WTC11 (cell line): ENCODE results near the gene SKAP2. TPM values are rescaled to one million over a fixed set of nuclear protein-coding genes. Genes with fewer than 3 reads are reported as not detected.

Experiments
- ATAC-seq: fragments of 200-7000 bp; cut with Tn5 transposase; 2 replicates; pipeline ENCODE4 v1.10.0; 2021; ENCODE audit warnings: mild to moderate bottlenecking, moderate library complexity
- CTCF ChIA-PET: fragments of 300-600 bp; sonication (Branson Sonifier 250); formaldehyde crosslinking; loops from one replicate; lab custom pipeline; 2021; ENCODE audit warnings: antibody characterized with exemption; lab: Charles Lee
- POLR2A ChIA-PET: fragments of 350-600 bp; sonication (Branson Sonifier 250); formaldehyde crosslinking; loops from one replicate; lab custom pipeline; 2021; ENCODE audit warnings: antibody characterized with exemption; lab: Charles Lee
- DNase-seq: peaks from one replicate; pipeline ENCODE4 v3.0.0; 2021; ENCODE audit warnings: low spot score
- H3K27ac Mint-ChIP-seq: 2 replicates; pipeline ENCODE4 v1.8.0; 2021; ENCODE audit warnings: mixed read lengths
- H3K27me3 Mint-ChIP-seq: 2 replicates; pipeline ENCODE4 v1.8.0; 2021; ENCODE audit warnings: low read depth, mild to moderate bottlenecking, moderate library complexity, mixed read lengths
- H3K36me3 Mint-ChIP-seq: 2 replicates; pipeline ENCODE4 v1.8.0; 2021; ENCODE audit warnings: mixed read lengths
- H3K4me1 Mint-ChIP-seq: 2 replicates; pipeline ENCODE4 v1.8.0; 2022; ENCODE audit warnings: mixed read lengths
- H3K4me3 Mint-ChIP-seq: 2 replicates; pipeline ENCODE4 v1.8.0; 2021; ENCODE audit warnings: mild to moderate bottlenecking, moderate library complexity, mixed read lengths
- H3K9me3 Mint-ChIP-seq: 2 replicates; pipeline ENCODE4 v1.8.0; 2021; ENCODE audit warnings: mixed read lengths
- CBFB ChIP-seq: sonication (generic); formaldehyde crosslinking; IDR thresholded peaks from 2 replicates; pipeline ENCODE4 v1.8.1; 2022; ENCODE audit warnings: mild to moderate bottlenecking, low read depth, missing genetic modification reagents
- CREB1 ChIP-seq: sonication (generic); formaldehyde crosslinking; IDR thresholded peaks from 2 replicates; pipeline ENCODE4 v1.8.0; 2023; ENCODE audit warnings: mild to moderate bottlenecking, missing genetic modification reagents
- CREM ChIP-seq: sonication (generic); formaldehyde crosslinking; IDR thresholded peaks from 2 replicates; pipeline ENCODE4 v1.8.1; 2022; ENCODE audit warnings: mild to moderate bottlenecking, missing genetic modification reagents, moderate library complexity
- FOXJ3 ChIP-seq: sonication (generic); formaldehyde crosslinking; IDR thresholded peaks from 2 replicates; pipeline ENCODE4 v1.9.0; 2021; ENCODE audit warnings: missing genetic modification reagents, mild to moderate bottlenecking, borderline replicate concordance
- FOXP1 ChIP-seq: sonication (generic); formaldehyde crosslinking; IDR thresholded peaks from 2 replicates; pipeline ENCODE4 v1.8.0; 2022; ENCODE audit warnings: missing genetic modification reagents, mild to moderate bottlenecking, moderate library complexity, borderline replicate concordance
- IRF2 ChIP-seq: sonication (generic); formaldehyde crosslinking; IDR thresholded peaks from 2 replicates; pipeline ENCODE4 v1.8.0; 2022; ENCODE audit warnings: low read depth, missing genetic modification reagents, borderline replicate concordance
- KAT7 ChIP-seq: sonication (generic); formaldehyde crosslinking; IDR thresholded peaks from 2 replicates; pipeline ENCODE4 v1.8.1; 2023; ENCODE audit warnings: missing genetic modification reagents, mild to moderate bottlenecking, borderline replicate concordance
- MXD4 ChIP-seq: fragments of 250-450 bp; sonication (Bioruptor Pico); IDR thresholded peaks from 2 replicates; pipeline ENCODE4 v1.8.0; 2021; ENCODE audit warnings: mild to moderate bottlenecking, moderate library complexity, borderline replicate concordance
- MYBL2 ChIP-seq: sonication (generic); formaldehyde crosslinking; IDR thresholded peaks from 2 replicates; pipeline ENCODE4 v1.8.1; 2023; ENCODE audit warnings: mild to moderate bottlenecking, moderate library complexity, missing genetic modification reagents
- NFATC4 ChIP-seq: fragments of 250-450 bp; sonication (Bioruptor Pico); IDR thresholded peaks from 2 replicates; pipeline ENCODE4 v1.9.0; 2021; ENCODE audit warnings: mild to moderate bottlenecking
- NFYB ChIP-seq: sonication (generic); formaldehyde crosslinking; conservative IDR thresholded peaks from 2 replicates; pipeline ENCODE4 v1.8.0; 2022; ENCODE audit warnings: low read depth, missing genetic modification reagents
- NR2C2 ChIP-seq: sonication (generic); formaldehyde crosslinking; IDR thresholded peaks from 2 replicates; pipeline ENCODE4 v1.8.0; 2022; ENCODE audit warnings: mild to moderate bottlenecking, missing genetic modification reagents
- PRRX2 ChIP-seq: fragments of 250-450 bp; sonication (Bioruptor Pico); IDR thresholded peaks from 2 replicates; pipeline ENCODE4 v1.8.0; 2021; ENCODE audit warnings: mild to moderate bottlenecking
- SMAD3 ChIP-seq: sonication (generic); formaldehyde crosslinking; IDR thresholded peaks from 2 replicates; pipeline ENCODE4 v1.8.0; 2022; ENCODE audit warnings: missing genetic modification reagents, mild to moderate bottlenecking, borderline replicate concordance
- SMAD4 ChIP-seq: sonication (generic); formaldehyde crosslinking; IDR thresholded peaks from 2 replicates; pipeline ENCODE4 v1.8.0; 2022; ENCODE audit warnings: mild to moderate bottlenecking, missing genetic modification reagents
- TEAD4 ChIP-seq: sonication (generic); formaldehyde crosslinking; IDR thresholded peaks from 2 replicates; pipeline ENCODE4 v1.8.0; 2022; ENCODE audit warnings: mild to moderate bottlenecking, missing genetic modification reagents
- ZNF396 ChIP-seq: fragments of 250-450 bp; sonication (Bioruptor Pico); IDR thresholded peaks from 2 replicates; pipeline ENCODE4 v1.8.0; 2021; ENCODE audit warnings: mild to moderate bottlenecking, moderate library complexity, borderline replicate concordance
- total RNA-seq: library from RNA; stranded (reverse); gene quantifications from 3 replicates; pipeline ENCODE4 v1.2.3, GENCODE V29; 2021
- TF ChIP-seq, protein P1 (sequence below): sonication (generic); formaldehyde crosslinking; IDR thresholded peaks from 2 replicates; pipeline ENCODE4 v1.8.0; 2022; ENCODE audit warnings: mild to moderate bottlenecking, missing genetic modification reagents
- TF ChIP-seq, protein P2 (sequence below): sonication (generic); formaldehyde crosslinking; conservative IDR thresholded peaks from 2 replicates; pipeline ENCODE4 v1.8.1; 2022; ENCODE audit warnings: mild to moderate bottlenecking, missing genetic modification reagents
- TF ChIP-seq, protein P3 (sequence below): sonication (generic); formaldehyde crosslinking; conservative IDR thresholded peaks from 2 replicates; pipeline ENCODE4 v1.8.1; 2023; ENCODE audit warnings: mild to moderate bottlenecking, low read depth, missing genetic modification reagents, moderate library complexity
- TF ChIP-seq, protein P4 (sequence below): sonication (generic); formaldehyde crosslinking; IDR thresholded peaks from 2 replicates; pipeline ENCODE4 v1.8.0; 2023; ENCODE audit warnings: mild to moderate bottlenecking, missing genetic modification reagents
- TF ChIP-seq, protein P5 (sequence below): sonication (generic); formaldehyde crosslinking; IDR thresholded peaks from 2 replicates; pipeline ENCODE4 v1.8.1; 2022; ENCODE audit warnings: missing genetic modification reagents, borderline replicate concordance

Gene SKAP2
- total RNA-seq, 1 experiment from 2014 or later = 2.5 TPM

DNA sequence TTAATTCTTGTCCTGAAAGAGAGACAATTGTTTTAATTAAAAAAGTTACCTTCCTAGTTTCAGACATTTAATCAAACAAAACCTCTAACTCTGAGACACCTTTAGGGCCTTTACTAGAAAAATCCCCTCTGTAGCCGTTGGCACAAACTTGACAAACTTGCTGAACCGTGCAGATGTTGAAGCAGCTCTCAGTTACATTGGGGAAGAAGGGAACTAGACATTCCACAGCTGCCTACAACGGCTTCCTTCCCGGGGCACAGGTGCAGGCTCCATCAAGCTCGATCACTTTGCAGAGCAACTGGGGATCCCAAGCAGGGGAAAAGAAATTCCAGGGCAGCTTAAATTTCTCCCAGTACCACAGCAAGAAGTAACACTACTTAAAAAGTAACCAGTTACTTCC lies 141.3 kb downstream of the SKAP2 start:
- H3K27ac Mint-ChIP-seq = no peak overlapping the region
- CTCF ChIA-PET = interaction anchor here (1.0 to 1.5 kb wide), 4 partner anchors 33 to 438 kb away, joined by 3 to 4 read pairs (median 3); no protein-coding TSS in a partner anchor

DNA sequence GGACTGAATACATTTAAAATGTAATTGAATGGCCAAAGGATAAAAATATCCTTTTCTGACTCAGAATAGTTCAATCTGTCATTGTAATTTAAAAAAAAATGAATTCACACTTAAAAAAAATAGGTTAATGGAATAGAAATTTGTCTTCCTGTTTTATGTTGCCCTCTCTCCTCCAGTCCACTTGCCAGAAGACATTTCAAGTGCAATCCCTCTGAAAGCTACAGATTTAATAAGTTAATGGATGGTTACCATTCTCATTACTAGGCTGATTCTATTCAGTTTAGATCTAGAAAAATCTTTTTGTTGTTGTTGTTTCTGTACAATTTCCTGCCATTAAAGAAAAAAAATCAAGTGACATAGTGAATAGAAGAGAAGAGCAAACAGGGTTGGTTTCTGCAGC lies 142.9 kb downstream of the SKAP2 start:
- Mint-ChIP-seq H3K4me1 (peaks cover 4% of the 10 kb centered on the region), H3K4me3 (no peak overlapping the region), H3K27me3 (no peaks in the 10 kb centered on the region), H3K36me3 (no peaks in the 10 kb centered on the region)
- DNase-seq = no peak
- CTCF ChIA-PET = no interaction called here
- no peak for ATAC-seq
- TF ChIP-seq, protein P1, sequence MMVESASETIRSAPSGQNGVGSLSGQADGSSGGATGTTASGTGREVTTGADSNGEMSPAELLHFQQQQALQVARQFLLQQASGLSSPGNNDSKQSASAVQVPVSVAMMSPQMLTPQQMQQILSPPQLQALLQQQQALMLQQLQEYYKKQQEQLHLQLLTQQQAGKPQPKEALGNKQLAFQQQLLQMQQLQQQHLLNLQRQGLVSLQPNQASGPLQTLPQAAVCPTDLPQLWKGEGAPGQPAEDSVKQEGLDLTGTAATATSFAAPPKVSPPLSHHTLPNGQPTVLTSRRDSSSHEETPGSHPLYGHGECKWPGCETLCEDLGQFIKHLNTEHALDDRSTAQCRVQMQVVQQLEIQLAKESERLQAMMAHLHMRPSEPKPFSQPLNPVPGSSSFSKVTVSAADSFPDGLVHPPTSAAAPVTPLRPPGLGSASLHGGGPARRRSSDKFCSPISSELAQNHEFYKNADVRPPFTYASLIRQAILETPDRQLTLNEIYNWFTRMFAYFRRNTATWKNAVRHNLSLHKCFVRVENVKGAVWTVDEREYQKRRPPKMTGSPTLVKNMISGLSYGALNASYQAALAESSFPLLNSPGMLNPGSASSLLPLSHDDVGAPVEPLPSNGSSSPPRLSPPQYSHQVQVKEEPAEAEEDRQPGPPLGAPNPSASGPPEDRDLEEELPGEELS (CRISPR knock-in tag) = no peak
- TF ChIP-seq, all 79 proteins: peak for 0
- POLR2A ChIA-PET = no interaction called here
- Mint-ChIP-seq H3K9me3 (no peaks in the 10 kb centered on the region), H3K27ac (no peak overlapping the region)

More for the DNA sequence above, 141.3 kb downstream of the SKAP2 start:
- POLR2A ChIA-PET = no interaction called here
- DNase-seq (peak; percentile 38), ATAC-seq (peak; percentile 80)
- Mint-ChIP-seq H3K36me3 (no peaks in the 10 kb centered on the region), H3K4me1 (peaks cover 4% of the 10 kb centered on the region), H3K9me3 (no peaks in the 10 kb centered on the region), H3K4me3 (no peak overlapping the region), H3K27me3 (no peaks in the 10 kb centered on the region)
- TF ChIP-seq, protein P2, sequence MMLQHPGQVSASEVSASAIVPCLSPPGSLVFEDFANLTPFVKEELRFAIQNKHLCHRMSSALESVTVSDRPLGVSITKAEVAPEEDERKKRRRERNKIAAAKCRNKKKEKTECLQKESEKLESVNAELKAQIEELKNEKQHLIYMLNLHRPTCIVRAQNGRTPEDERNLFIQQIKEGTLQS = no peak
- TF ChIP-seq ZNF396 (CRISPR knock-in tag) = no peak
- no peak for TF ChIP-seq CREM (CRISPR knock-in tag)
- no peak for TF ChIP-seq PRRX2 (CRISPR knock-in tag)
- no peak for TF ChIP-seq SMAD3
- TF ChIP-seq, protein P3, sequence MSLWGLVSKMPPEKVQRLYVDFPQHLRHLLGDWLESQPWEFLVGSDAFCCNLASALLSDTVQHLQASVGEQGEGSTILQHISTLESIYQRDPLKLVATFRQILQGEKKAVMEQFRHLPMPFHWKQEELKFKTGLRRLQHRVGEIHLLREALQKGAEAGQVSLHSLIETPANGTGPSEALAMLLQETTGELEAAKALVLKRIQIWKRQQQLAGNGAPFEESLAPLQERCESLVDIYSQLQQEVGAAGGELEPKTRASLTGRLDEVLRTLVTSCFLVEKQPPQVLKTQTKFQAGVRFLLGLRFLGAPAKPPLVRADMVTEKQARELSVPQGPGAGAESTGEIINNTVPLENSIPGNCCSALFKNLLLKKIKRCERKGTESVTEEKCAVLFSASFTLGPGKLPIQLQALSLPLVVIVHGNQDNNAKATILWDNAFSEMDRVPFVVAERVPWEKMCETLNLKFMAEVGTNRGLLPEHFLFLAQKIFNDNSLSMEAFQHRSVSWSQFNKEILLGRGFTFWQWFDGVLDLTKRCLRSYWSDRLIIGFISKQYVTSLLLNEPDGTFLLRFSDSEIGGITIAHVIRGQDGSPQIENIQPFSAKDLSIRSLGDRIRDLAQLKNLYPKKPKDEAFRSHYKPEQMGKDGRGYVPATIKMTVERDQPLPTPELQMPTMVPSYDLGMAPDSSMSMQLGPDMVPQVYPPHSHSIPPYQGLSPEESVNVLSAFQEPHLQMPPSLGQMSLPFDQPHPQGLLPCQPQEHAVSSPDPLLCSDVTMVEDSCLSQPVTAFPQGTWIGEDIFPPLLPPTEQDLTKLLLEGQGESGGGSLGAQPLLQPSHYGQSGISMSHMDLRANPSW (CRISPR knock-in tag) = no peak
- TF ChIP-seq NFATC4 (CRISPR knock-in tag) = no peak
- TF ChIP-seq FOXJ3 (CRISPR knock-in tag) = no peak
- TF ChIP-seq MYBL2 (CRISPR knock-in tag) = no peak
- TF ChIP-seq CBFB (CRISPR knock-in tag) = no peak
- TF ChIP-seq NR2C2 (CRISPR knock-in tag) = no peak
- no peak for TF ChIP-seq KAT7 (CRISPR knock-in tag)
- TF ChIP-seq FOXP1 (CRISPR knock-in tag) = no peak
- no peak for TF ChIP-seq SMAD4 (CRISPR knock-in tag)
- TF ChIP-seq, all 79 proteins: peak for 0

DNA sequence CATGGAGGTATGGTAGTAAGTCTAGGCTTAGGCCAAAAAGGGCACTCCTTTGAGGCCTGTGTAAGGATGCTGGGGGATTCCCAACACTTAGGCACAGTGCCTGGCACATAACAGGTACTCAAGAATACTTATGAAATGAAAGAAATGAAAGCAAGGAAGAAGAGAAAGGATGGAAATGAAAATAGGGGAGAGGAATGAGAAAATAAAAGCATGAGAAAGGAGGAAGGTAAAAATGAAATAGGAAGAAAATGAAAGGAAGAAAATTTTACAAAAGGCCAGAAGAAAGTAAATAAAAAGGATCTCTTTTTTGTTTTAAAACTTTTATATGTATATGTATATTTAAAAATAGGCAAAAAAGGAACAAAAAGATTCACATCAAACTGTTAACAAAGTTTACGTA lies 146.3 kb downstream of the SKAP2 start:
- CTCF ChIA-PET = no interaction called here
- Mint-ChIP-seq H3K9me3 (no peaks in the 10 kb centered on the region), H3K27ac (no peak overlapping the region), H3K4me3 (no peak overlapping the region), H3K27me3 (no peaks in the 10 kb centered on the region), H3K4me1 (peaks cover 2% of the 10 kb centered on the region), H3K36me3 (no peaks in the 10 kb centered on the region)
- DNase-seq = no peak
- no peak for ATAC-seq
- POLR2A ChIA-PET = no interaction called here
- TF ChIP-seq, protein P4, sequence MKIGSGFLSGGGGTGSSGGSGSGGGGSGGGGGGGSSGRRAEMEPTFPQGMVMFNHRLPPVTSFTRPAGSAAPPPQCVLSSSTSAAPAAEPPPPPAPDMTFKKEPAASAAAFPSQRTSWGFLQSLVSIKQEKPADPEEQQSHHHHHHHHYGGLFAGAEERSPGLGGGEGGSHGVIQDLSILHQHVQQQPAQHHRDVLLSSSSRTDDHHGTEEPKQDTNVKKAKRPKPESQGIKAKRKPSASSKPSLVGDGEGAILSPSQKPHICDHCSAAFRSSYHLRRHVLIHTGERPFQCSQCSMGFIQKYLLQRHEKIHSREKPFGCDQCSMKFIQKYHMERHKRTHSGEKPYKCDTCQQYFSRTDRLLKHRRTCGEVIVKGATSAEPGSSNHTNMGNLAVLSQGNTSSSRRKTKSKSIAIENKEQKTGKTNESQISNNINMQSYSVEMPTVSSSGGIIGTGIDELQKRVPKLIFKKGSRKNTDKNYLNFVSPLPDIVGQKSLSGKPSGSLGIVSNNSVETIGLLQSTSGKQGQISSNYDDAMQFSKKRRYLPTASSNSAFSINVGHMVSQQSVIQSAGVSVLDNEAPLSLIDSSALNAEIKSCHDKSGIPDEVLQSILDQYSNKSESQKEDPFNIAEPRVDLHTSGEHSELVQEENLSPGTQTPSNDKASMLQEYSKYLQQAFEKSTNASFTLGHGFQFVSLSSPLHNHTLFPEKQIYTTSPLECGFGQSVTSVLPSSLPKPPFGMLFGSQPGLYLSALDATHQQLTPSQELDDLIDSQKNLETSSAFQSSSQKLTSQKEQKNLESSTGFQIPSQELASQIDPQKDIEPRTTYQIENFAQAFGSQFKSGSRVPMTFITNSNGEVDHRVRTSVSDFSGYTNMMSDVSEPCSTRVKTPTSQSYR (CRISPR knock-in tag) = no peak
- no peak for TF ChIP-seq CREB1 (CRISPR knock-in tag)
- no peak for TF ChIP-seq FOXJ3 (CRISPR knock-in tag)
- TF ChIP-seq IRF2 (CRISPR knock-in tag) = no peak
- TF ChIP-seq, protein P5, sequence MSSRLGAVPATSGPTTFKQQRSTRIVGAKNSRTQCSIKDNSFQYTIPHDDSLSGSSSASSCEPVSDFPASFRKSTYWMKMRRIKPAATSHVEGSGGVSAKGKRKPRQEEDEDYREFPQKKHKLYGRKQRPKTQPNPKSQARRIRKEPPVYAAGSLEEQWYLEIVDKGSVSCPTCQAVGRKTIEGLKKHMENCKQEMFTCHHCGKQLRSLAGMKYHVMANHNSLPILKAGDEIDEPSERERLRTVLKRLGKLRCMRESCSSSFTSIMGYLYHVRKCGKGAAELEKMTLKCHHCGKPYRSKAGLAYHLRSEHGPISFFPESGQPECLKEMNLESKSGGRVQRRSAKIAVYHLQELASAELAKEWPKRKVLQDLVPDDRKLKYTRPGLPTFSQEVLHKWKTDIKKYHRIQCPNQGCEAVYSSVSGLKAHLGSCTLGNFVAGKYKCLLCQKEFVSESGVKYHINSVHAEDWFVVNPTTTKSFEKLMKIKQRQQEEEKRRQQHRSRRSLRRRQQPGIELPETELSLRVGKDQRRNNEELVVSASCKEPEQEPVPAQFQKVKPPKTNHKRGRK (CRISPR knock-in tag) = no peak
- TF ChIP-seq TEAD4 (CRISPR knock-in tag) = no peak
- TF ChIP-seq MXD4 (CRISPR knock-in tag) = no peak
- TF ChIP-seq NFYB (CRISPR knock-in tag) = no peak
